DOHH2 (cell line): Measurements from ENCODE around the gene MZB1.

Experiments
- CTCF ChIP-seq: fragments of 200-600 bp; sonication (generic); IDR thresholded peaks from one replicate; pipeline ENCODE4 v1.5.1; 2014; ENCODE audit warnings: antibody characterized with exemption, mild to moderate bottlenecking, low read depth, low read length; ENCODE audit not compliant: poor library complexity, severe bottlenecking
- EZH2phosphoT487 ChIP-seq: fragments of 200-600 bp; sonication (generic); IDR thresholded peaks from 2 replicates; pipeline ENCODE4 v1.6.1; 2017; ENCODE audit warnings: borderline replicate concordance, mild to moderate bottlenecking, antibody characterized with exemption, low read length, moderate library complexity, mixed read lengths

- TF ChIP-seq CTCF (peak; percentile 28), EZH2phosphoT487 (no peak)
Observed at GRCh38 chr5:139368613-139369012, 21.1 kb downstream of the MZB1 start.
